Right lobe of liver (tissue), 6 donors: ENCODE data around the gene CA5A. TPM values are rescaled to one million over a fixed set of nuclear protein-coding genes. Genes with fewer than 3 reads are reported as not detected.
"Not testable (repeated sequence)": the region's sequence is repeated elsewhere in the genome, so short reads cannot be mapped to it uniquely, and the experiment has no call there.

Experiments used
- ATAC-seq, 4 donors: fragments of 200-7000 bp; cut with Tn5 transposase; one replicate each; pipeline ENCODE4 v1.9.1; 2020; ENCODE audit warnings: mild to moderate bottlenecking in 4 of 4, moderate library complexity in 4 of 4
- DNase-seq, 3 donors: peaks; one replicate each; pipeline ENCODE4 v3.0.0-alpha.2; 2020
- H3K27ac ChIP-seq, 3 donors: fragments of 200-600 bp; one replicate each; pipeline ENCODE4 v1.8.0; 2022
- H3K27me3 ChIP-seq, 2 donors: fragments of 200-600 bp; one replicate each; pipeline ENCODE4 v1.8.0; 2022
- H3K36me3 ChIP-seq, 4 donors: fragments of 200-600 bp; sonication (generic) in 1 of 4; one replicate each; pipeline versions ENCODE4 v1.5.1 to v1.8.0; 2017 to 2022; ENCODE audit warnings: control low read depth in 1 of 4
- H3K4me1 ChIP-seq, 4 donors: fragments of 200-600 bp; sonication (generic) in 1 of 4; one replicate each; pipeline versions ENCODE4 v1.5.1 to v1.8.0; 2017 to 2022; ENCODE audit warnings: control low read depth in 1 of 4
- H3K4me3 ChIP-seq, 3 donors: fragments of 200-600 bp; one replicate each; pipeline ENCODE4 v1.8.0; 2022
- H3K9me3 ChIP-seq, 4 donors: fragments of 200-600 bp; sonication (generic) in 1 of 4; one replicate each; pipeline versions ENCODE4 v1.5.1 to v1.8.0; 2017 to 2022; ENCODE audit warnings: control low read depth in 1 of 4
- POLR2A ChIP-seq: fragments of 450-650 bp; IDR thresholded peaks from one replicate; pipeline ENCODE4 v1.6.1; 2017; ENCODE audit warnings: antibody characterized with exemption, mild to moderate bottlenecking
- WGBS: methylation state at CpG from one replicate; pipeline ENCODE4 v1.1.6; 2018; ENCODE audit warnings: low coverage, low lambda C conversion rate; ENCODE audit not compliant: insufficient coverage; ENCODE audit errors: missing lambda C conversion rate; 5-methylcytosine and 5-hydroxymethylcytosine counted together
- intact Hi-C, 2 donors: fragments of 100-400 bp; cut with DNase I; formaldehyde crosslinking; loops; one replicate each; pipeline versions ENCODE4 v1.11.2 to v1.14.1; 2022
- total RNA-seq, 6 experiments: library from RNA; depleted of rRNA in 2 of 6; stranded (reverse); fragments of >200 nt in 2 of 6; fragmentation: NEBNext Ultra II Directional in 3 of 6; extraction: Animal tissue kit (Norgen Biotek cat#: 25700) in 3 of 6; gene quantifications; one replicate each; pipeline versions ENCODE4 v1.1.0 to v1.2.4, GENCODE V29; 2016 to 2023
- TF ChIP-seq, protein P1 (sequence below), 4 donors: fragments of 200-600 bp in 3 of 4; fragments of 450-650 bp in 1 of 4; IDR thresholded peaks; one replicate each; pipeline versions ENCODE4 v1.5.1 to v1.8.0; 2016 to 2022; ENCODE audit warnings: antibody characterized with exemption in 4 of 4, mild to moderate bottlenecking in 2 of 4
- donor health status: DM: no; HTN: yes; CAD: no.
- donor health status: DM: no; HTN: no; CAD: no.
- donor health status: DM: no; HTN: no; CAD: no.
- donor health status: DM: no; HTN: yes; CAD: no.
- donor health status: DM: no; HTN: yes; CAD: no.

Gene CA5A
- total RNA-seq, 6 experiments from 2014 or later: 26.5 to 59.6 (median 30.2) TPM

- Histone ChIP-seq H3K4me3 (no peak overlapping the region), H3K9me3 (no peaks in the 10 kb centered on the region), H3K4me1 (peaks cover 0 to 15% (median 0%) of the 10 kb centered on the region in 4 donors), H3K27me3 (no peaks in the 10 kb centered on the region), H3K36me3 (no peaks in the 10 kb centered on the region), H3K27ac (no peak overlapping the region)
- TF ChIP-seq POLR2A: no peak
- TF ChIP-seq, protein P1, sequence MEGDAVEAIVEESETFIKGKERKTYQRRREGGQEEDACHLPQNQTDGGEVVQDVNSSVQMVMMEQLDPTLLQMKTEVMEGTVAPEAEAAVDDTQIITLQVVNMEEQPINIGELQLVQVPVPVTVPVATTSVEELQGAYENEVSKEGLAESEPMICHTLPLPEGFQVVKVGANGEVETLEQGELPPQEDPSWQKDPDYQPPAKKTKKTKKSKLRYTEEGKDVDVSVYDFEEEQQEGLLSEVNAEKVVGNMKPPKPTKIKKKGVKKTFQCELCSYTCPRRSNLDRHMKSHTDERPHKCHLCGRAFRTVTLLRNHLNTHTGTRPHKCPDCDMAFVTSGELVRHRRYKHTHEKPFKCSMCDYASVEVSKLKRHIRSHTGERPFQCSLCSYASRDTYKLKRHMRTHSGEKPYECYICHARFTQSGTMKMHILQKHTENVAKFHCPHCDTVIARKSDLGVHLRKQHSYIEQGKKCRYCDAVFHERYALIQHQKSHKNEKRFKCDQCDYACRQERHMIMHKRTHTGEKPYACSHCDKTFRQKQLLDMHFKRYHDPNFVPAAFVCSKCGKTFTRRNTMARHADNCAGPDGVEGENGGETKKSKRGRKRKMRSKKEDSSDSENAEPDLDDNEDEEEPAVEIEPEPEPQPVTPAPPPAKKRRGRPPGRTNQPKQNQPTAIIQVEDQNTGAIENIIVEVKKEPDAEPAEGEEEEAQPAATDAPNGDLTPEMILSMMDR (IDR thresholded peaks at IDR 0.05): no peak
- intact Hi-C loops: no loop called here
- 87% methylated on average over 11 of the region's 29 CpGs for WGBS
- DNase-seq (no peak), ATAC-seq (no peak)
These were observed 53.8 kb downstream of the CA5A start for GRCh38 chr16:87882436-87883019.

DNA sequence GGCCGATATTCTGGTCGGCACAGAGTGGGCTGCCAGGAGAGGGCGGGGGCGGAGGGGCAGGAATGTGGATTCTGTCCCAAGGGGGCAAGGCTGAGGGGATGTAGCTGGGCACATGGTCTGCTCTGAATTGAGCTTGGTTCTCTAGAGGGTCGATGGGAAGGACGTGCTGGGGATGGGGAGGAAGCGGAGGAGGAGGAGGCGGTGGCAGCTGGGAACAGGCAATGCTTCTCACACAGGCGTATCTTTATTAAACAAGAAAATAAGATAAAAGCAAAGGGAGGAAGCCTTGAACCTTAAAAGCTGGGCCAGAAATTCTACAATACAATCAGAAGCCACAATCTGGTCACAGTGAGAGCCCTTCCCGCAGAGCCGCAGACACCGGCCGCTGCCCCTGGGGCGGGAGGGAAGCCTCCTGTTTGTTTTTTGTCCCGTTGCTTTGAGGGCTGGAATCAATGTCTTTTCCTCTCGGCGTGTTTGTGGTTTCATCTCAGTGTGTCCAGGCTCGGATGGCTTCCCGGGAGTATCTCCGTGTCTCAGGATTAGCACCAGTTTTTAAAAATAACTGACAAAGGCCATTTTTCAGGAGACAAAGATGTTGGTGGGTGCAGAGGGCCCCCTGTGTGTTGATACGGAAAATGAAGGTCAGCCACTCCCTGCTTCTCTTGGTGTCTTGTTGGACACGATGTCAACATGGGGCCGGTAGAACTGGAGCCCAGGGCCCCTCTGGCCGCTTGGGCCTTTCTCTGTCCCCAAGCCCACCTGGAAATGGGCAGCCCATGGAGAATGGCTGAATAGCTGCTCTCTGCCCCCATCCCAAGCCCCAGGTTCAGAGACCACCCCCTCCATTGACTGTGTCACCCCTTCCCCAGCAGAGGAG, 54.8 kb downstream of the CA5A start:
- WGBS: 19% methylated on average over 13 of the region's 24 CpGs
- DNase-seq: no peak
- no peaks in the 10 kb centered on the region for H3K36me3 ChIP-seq
- intact Hi-C loops: no loop called here
- ATAC-seq: peak; percentile 6 to 42 (median 22)
- H3K4me3 ChIP-seq: no peak overlapping the region
- no peak overlapping the region for H3K27ac ChIP-seq
- H3K27me3 ChIP-seq: no peaks in the 10 kb centered on the region
- peaks cover 0 to 15% (median 0%) of the 10 kb centered on the region in 4 donors for H3K4me1 ChIP-seq
- TF ChIP-seq, protein P1 (IDR thresholded peaks at IDR 0.05): no peak
- no peak for TF ChIP-seq POLR2A
- no peaks in the 10 kb centered on the region for H3K9me3 ChIP-seq

DNA sequence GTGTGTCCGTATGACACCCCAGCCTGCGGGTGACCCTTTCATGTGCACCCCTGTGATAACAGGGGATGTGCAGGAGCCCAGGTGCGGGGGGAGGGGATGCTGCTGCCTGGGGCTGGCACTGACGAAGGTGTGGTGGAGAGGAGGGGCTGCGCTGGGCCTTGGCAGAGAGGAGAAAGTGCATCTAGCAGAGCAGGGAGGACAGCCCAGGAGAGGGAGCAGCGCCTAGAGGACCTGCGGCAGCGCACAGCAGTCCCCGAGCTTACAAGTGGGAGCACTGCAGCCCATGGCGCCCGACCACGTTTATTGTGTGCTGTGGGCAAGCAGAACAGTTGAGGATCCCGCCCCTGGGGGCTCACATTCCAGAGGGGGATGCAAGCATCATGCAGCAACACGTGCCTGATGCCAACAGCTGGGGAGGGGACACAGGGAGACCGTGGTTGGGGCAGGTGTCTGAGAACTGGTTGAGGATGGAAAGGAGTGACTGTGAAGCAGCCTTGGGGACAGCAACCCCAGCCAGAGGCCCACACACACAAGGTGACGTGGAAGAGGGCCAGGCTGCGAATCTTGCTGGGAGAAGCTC, 56.1 kb downstream of the CA5A start:
- ATAC-seq (peak; percentile 9 to 34 (median 17)), DNase-seq (no peak)
- H3K27ac ChIP-seq: no peak overlapping the region
- peaks cover 0 to 9% (median 0%) of the 10 kb centered on the region in 4 donors for H3K4me1 ChIP-seq
- intact Hi-C loops: no loop called here
- WGBS: 41% methylated on average over 6 of the region's 17 CpGs
- H3K4me3 ChIP-seq: no peak overlapping the region
- no peaks in the 10 kb centered on the region for H3K27me3 ChIP-seq
- no peaks in the 10 kb centered on the region for H3K9me3 ChIP-seq
- TF ChIP-seq, protein P1 (IDR thresholded peaks at IDR 0.05): no peak
- no peak for TF ChIP-seq POLR2A
- H3K36me3 ChIP-seq: no peaks in the 10 kb centered on the region

DNA sequence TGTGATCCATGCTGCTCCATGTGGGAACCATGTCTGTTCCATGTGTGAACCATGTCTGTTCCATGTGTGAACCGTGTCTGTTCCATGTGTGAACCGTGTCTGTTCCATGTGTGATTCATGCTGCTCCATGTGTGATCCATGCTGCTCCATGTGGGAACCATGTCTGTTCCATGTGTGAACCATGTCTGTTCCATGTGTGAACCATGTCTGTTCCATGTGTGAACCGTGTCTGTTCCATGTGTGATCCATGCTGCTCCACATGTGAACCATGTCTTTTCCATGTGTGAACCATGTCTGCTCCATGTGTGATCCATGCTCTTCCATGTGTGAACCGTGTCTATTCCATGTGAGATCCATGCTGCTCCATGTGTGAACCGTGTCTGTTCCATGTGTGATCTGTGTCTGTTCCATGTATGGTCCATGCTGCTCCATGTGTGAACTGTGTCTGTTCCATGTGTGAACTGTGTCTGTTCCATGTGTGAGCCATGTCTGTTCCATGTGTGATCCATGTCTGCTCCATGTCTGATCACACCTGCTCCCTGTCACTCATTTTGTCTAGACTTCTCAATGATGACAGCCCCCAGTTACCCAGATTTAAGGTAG, 56.8 kb downstream of the CA5A start:
- H3K9me3 ChIP-seq, H3K27ac ChIP-seq, DNase-seq, intact Hi-C loops, H3K36me3 ChIP-seq, ATAC-seq, H3K27me3 ChIP-seq, H3K4me3 ChIP-seq, H3K4me1 ChIP-seq: not testable (repeated sequence)
- WGBS: 100% methylated on average over 1 of the region's 5 CpGs
